Measurements from ENCODE around the gene PRKD1. TPM values are rescaled to one million over a fixed set of nuclear protein-coding genes. Genes with fewer than 3 reads are reported as not detected.

The PRKD1 gene
- total RNA-seq, 2 donors from 2014 or later = 12.0 to 12.6 TPM

- no peak for DNase-seq
- Mint-ChIP-seq H3K27ac (no peak overlapping the region), H3K36me3 (ENCODE audit: low read depth) (peaks cover 3% of the 10 kb centered on the region), H3K4me3 (no peak overlapping the region), H3K9me3 (peaks cover 4% of the 10 kb centered on the region), H3K4me1 (peaks cover 29% of the 10 kb centered on the region), H3K27me3 (ENCODE audit: insufficient read depth) (peaks cover 19% of the 10 kb centered on the region)
- Histone ChIP-seq H3K4me1 (ENCODE audit: control insufficient read depth, insufficient read depth, low read length) (peaks cover 15% of the 10 kb centered on the region), H3K27ac (ENCODE audit: low read depth, low read length) (no peak overlapping the region), H3K9me3 (ENCODE audit: control insufficient read depth, low read length) (no peaks in the 10 kb centered on the region), H3K4me3 (ENCODE audit: low read length) (no peak overlapping the region), H3K36me3 (ENCODE audit: control insufficient read depth, insufficient read depth, low read length) (no peaks in the 10 kb centered on the region), H3K27me3 (ENCODE audit: control insufficient read depth, insufficient read depth, low read length, poor library complexity, severe bottlenecking) (no peaks in the 10 kb centered on the region), H3K9ac (ENCODE audit: extremely low read depth, low read length, poor library complexity, severe bottlenecking) (no peak overlapping the region)
- TF ChIP-seq, protein P1, sequence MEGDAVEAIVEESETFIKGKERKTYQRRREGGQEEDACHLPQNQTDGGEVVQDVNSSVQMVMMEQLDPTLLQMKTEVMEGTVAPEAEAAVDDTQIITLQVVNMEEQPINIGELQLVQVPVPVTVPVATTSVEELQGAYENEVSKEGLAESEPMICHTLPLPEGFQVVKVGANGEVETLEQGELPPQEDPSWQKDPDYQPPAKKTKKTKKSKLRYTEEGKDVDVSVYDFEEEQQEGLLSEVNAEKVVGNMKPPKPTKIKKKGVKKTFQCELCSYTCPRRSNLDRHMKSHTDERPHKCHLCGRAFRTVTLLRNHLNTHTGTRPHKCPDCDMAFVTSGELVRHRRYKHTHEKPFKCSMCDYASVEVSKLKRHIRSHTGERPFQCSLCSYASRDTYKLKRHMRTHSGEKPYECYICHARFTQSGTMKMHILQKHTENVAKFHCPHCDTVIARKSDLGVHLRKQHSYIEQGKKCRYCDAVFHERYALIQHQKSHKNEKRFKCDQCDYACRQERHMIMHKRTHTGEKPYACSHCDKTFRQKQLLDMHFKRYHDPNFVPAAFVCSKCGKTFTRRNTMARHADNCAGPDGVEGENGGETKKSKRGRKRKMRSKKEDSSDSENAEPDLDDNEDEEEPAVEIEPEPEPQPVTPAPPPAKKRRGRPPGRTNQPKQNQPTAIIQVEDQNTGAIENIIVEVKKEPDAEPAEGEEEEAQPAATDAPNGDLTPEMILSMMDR (conservative IDR thresholded peaks at IDR 0.05) = no peak
- 60 to 79% methylated on average over 1 to 3 of the region's 3 CpGs for WGBS, 2 experiments (ENCODE audit: insufficient coverage in 1 of 2, insufficient read length in 1 of 2)
These were observed 12.8 kb upstream of the PRKD1 start for GRCh38 chr14:29940482-29940881.

DNA sequence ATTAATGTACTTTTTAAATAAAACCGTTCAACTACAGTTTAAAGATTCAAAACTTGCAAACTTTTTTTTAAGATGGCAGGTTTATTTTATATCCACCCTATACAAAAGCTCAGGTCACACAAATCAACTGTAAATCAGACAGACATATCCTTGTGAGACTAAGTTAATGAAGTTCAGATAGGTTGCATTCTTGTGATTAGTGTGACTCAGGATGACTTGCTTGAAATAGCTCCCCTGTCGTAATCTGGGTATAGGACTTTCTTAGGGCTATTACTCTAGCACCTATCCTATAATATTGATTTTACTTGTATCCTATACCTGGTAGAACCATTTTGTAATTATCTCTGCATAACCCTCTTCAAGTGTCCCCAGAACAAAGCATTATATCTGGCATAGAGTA lies 9.5 kb upstream of the PRKD1 start:
- Mint-ChIP-seq H3K4me3 (no peak overlapping the region), H3K27me3 (ENCODE audit: insufficient read depth) (peaks cover 28% of the 10 kb centered on the region), H3K4me1 (peaks cover 22% of the 10 kb centered on the region), H3K36me3 (ENCODE audit: low read depth) (peaks cover 3% of the 10 kb centered on the region), H3K9me3 (peaks cover 4% of the 10 kb centered on the region), H3K27ac (no peak overlapping the region)
- WGBS, 2 experiments (ENCODE audit: insufficient coverage in 1 of 2, insufficient read length in 1 of 2) = 67 to 100% methylated on average over 1 to 2 of the region's 2 CpGs
- TF ChIP-seq, protein P1 (conservative IDR thresholded peaks at IDR 0.05) = no peak
- Histone ChIP-seq H3K36me3 (ENCODE audit: control insufficient read depth, insufficient read depth, low read length) (no peaks in the 10 kb centered on the region), H3K9me3 (ENCODE audit: control insufficient read depth, low read length) (no peaks in the 10 kb centered on the region), H3K4me3 (ENCODE audit: low read length) (peak overlapping the region; percentile 26), H3K27ac (ENCODE audit: low read depth, low read length) (no peak overlapping the region), H3K4me1 (ENCODE audit: control insufficient read depth, insufficient read depth, low read length) (peaks cover 10% of the 10 kb centered on the region), H3K27me3 (ENCODE audit: control insufficient read depth, insufficient read depth, low read length, poor library complexity, severe bottlenecking) (no peaks in the 10 kb centered on the region), H3K9ac (ENCODE audit: extremely low read depth, low read length, poor library complexity, severe bottlenecking) (no peak overlapping the region)
- DNase-seq = no peak

- TF ChIP-seq, protein P1 (conservative IDR thresholded peaks at IDR 0.05) = no peak
These were observed 2.6 kb upstream of the PRKD1 start for GRCh38 chr14:29930283-29930682.

More at GRCh38 chr14:29930283-29930682, 2.6 kb upstream of the PRKD1 start:
- Mint-ChIP-seq H3K27me3 (ENCODE audit: insufficient read depth) (peaks cover 54% of the 10 kb centered on the region), H3K9me3 (no peaks in the 10 kb centered on the region), H3K4me1 (peaks cover 15% of the 10 kb centered on the region), H3K36me3 (ENCODE audit: low read depth) (no peaks in the 10 kb centered on the region), H3K27ac (no peak overlapping the region), H3K4me3 (no peak overlapping the region)
- no peak overlapping the region for H3K4me3 ChIP-seq (ENCODE audit: low read length)
- no peaks in the 10 kb centered on the region for H3K4me1 ChIP-seq (ENCODE audit: control insufficient read depth, insufficient read depth, low read length)
- H3K9ac ChIP-seq (ENCODE audit: extremely low read depth, low read length, poor library complexity, severe bottlenecking) = no peak overlapping the region
- DNase-seq = no peak
- no peaks in the 10 kb centered on the region for H3K9me3 ChIP-seq (ENCODE audit: control insufficient read depth, low read length)
- H3K27ac ChIP-seq (ENCODE audit: low read depth, low read length) = no peak overlapping the region
- 60 to 64% methylated on average over 2 of the region's 2 CpGs for WGBS, 2 experiments (ENCODE audit: insufficient coverage in 1 of 2, insufficient read length in 1 of 2)
- no peaks in the 10 kb centered on the region for H3K36me3 ChIP-seq (ENCODE audit: control insufficient read depth, insufficient read depth, low read length)
- peaks cover 25% of the 10 kb centered on the region for H3K27me3 ChIP-seq (ENCODE audit: control insufficient read depth, insufficient read depth, low read length, poor library complexity, severe bottlenecking)
